HT-29 (cell line): ENCODE measurements around the gene PAPPA2. TPM values are rescaled to one million over a fixed set of nuclear protein-coding genes. Genes with fewer than 3 reads are reported as not detected.

ENCODE experiments used
- DNase-seq: peaks from one replicate; pipeline ENCODE4 v3.0.0-alpha.2; 2015; ENCODE audit warnings: low spot score
- total RNA-seq: library from RNA; depleted of rRNA; stranded (reverse); fragments of >200 nt; shearing (Covaris generic); gene quantifications from 2 replicates; pipeline ENCODE4 v1.2.3, GENCODE V29; 2014

The PAPPA2 gene
- total RNA-seq, 1 experiment from 2014 or later = not detected

GRCh38 chr1:176854758-176855745 is 392.1 kb downstream of the PAPPA2 start:
- no peak for DNase-seq

GRCh38 chr1:176857632-176858031 is 394.7 kb downstream of the PAPPA2 start:
- DNase-seq = no peak

- DNase-seq = no peak
Measured at GRCh38 chr1:176858433-176858916, 395.5 kb downstream of the PAPPA2 start.

- DNase-seq = no peak
Measured at GRCh38 chr1:176863613-176864012, 400.6 kb downstream of the PAPPA2 start.

GRCh38 chr1:176864211-176864610 is 401.2 kb downstream of the PAPPA2 start:
- no peak for DNase-seq

GRCh38 chr1:176866011-176866714 is 403.2 kb downstream of the PAPPA2 start:
- DNase-seq = no peak

- no peak for DNase-seq
Measured at GRCh38 chr1:176869577-176869976, 406.6 kb downstream of the PAPPA2 start.

- no peak for DNase-seq
Measured at GRCh38 chr1:176876966-176877515, 414.1 kb downstream of the PAPPA2 start.

GRCh38 chr1:176877557-176877956 is 414.6 kb downstream of the PAPPA2 start:
- no peak for DNase-seq

- DNase-seq = no peak
Measured at GRCh38 chr1:176878750-176879536, 416.0 kb downstream of the PAPPA2 start.

- DNase-seq = no peak
Measured at GRCh38 chr1:176879784-176880620, 417.0 kb downstream of the PAPPA2 start.

- peak; percentile 86 for DNase-seq
Measured at GRCh38 chr1:176880955-176881595, 418.1 kb downstream of the PAPPA2 start.

- no peak for DNase-seq
Measured at GRCh38 chr1:176884286-176884685, 421.3 kb downstream of the PAPPA2 start.

- no peak for DNase-seq
Measured at GRCh38 chr1:176884911-176885310, 421.9 kb downstream of the PAPPA2 start.

- DNase-seq = no peak
Measured at GRCh38 chr1:176885341-176885740, 422.4 kb downstream of the PAPPA2 start.

GRCh38 chr1:176885751-176886150 is 422.8 kb downstream of the PAPPA2 start:
- DNase-seq = no peak

- no peak for DNase-seq
Measured at GRCh38 chr1:176888471-176889032, 425.6 kb downstream of the PAPPA2 start.

- DNase-seq = no peak
Measured at GRCh38 chr1:176893625-176894352, 430.8 kb downstream of the PAPPA2 start.

GRCh38 chr1:176894450-176894849 is 431.5 kb downstream of the PAPPA2 start:
- no peak for DNase-seq
